NCI-H2227 treated with DMSO at 0.1 percent for 48 hours (cell line): ENCODE results near the gene PTCD2.

Experiments used
- DNase-seq: peaks from one replicate; lab custom pipeline; 2025; lab: John Stamatoyannopoulos, UW

PTCD2 gene

DNA sequence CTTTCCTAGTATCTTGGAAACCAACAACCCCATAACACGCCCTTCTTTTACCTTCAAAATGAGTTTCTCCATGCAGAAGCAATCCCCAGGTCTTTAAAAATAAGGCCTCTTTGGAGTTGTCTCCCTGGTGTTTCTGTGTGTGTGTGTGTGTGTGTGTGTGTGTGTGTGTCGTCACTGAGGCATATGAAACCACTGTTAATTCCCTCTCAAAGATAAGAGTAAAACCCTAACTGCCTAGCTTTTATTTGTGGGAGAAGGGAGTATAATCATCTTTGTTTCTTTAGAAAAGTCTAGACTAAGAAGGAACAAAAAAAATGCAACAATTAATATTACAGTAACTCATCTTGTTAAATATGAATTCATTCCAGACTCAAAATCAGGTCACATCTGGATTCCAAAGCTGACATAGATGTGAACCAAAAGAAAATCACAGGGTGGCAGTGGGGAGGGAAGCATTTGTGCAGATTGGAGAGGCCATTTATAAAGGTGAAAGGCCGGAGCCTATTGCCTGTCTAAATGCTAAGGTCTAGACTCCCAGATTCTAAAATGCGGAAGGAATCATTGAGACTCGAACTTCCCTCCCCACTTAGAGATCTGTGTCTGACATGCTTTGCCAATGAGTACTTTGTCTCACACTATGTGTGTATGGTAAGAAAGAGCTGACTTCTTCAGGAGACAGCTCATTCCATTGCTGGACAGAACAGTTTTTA is 95.6 kb downstream of the PTCD2 start:
- no peak for DNase-seq

- no peak for DNase-seq
These were observed 97.3 kb downstream of the PTCD2 start for GRCh38 chr5:72417333-72418062.
